ENCODE results near the gene PRPF40A. TPM values are rescaled to one million over a fixed set of nuclear protein-coding genes. Genes with fewer than 3 reads are reported as not detected.

PRPF40A gene
- total and polyA plus RNA-seq, 10 of the 15 experiments (the other 5 are each of a cell fraction or from before 2014, with no cell fraction given) = 97.8 to 197 (median 144) TPM

DNA sequence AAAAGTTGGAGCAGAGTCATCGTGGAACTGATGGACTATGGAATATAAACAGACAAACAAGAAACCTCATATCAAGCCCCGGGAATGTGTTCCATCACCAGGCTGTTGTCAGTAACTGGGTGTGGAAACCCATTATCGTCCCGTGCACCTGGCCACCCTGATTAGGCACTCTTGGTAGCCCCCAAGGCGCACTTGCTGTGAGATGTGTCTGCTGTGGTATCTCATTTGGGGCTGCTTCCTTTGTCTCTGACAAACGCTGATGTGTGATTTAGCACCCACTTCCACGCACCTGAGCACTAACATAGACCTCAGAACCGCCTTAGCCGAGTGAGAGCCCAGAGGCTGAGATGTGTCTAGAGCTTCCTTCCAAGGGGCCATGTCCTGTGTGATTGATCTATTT lies 96.3 kb downstream of the PRPF40A start (continued):
- TF ChIP-seq ZNF274 (IDR thresholded peaks at IDR 0.05; ENCODE audit: insufficient read depth, insufficient read length) (no peak), BCL3 (IDR thresholded peaks at IDR 0.05; ENCODE audit: borderline replicate concordance, insufficient read depth, low read depth, low read length, poor library complexity, severe bottlenecking) (no peak), RAD21 (IDR thresholded peaks at IDR 0.05; ENCODE audit: insufficient read depth, low read depth, low read length) (no peak), EED (IDR thresholded peaks at IDR 0.05; ENCODE audit: low read depth) (no peak), SP1 (IDR thresholded peaks at IDR 0.05; ENCODE audit: low read depth, low read length) (no peak), SMAD1 (IDR thresholded peaks at IDR 0.05; ENCODE audit: low read depth, partially characterized antibody) (no peak)

DNA sequence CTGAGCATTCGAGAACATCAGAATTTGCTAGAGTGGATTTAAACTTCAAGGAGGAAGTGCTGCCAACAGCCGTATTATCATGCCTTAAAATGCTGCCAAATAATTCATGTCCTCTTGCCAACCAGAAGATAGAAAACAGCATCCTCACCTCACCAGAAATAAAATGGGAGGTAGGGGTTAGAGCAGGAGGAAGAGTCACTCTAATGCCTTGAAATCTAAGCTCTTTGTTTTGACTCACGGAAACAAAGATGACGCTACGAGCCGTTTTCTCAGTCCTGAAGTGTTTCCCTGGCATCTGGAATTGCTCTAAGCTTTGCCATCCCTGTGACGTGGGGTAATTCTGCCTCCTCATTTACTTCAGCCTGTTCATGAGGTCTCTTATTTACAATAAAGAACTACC lies 97.1 kb downstream of the PRPF40A start:
- DNase-seq (ENCODE audit: low read depth, low spot score) (no peak), FAIRE-seq (no peak), ATAC-seq (no peak)
- intact Hi-C loops (cut with micrococcal nuclease; ENCODE audit: unreplicated experiment) = no loop called here
- no peaks in the 10 kb centered on the region for H3K4me1 ChIP-seq (ENCODE audit: control insufficient read depth, insufficient read depth, low read length)
- H3K27ac ChIP-seq (ENCODE audit: control insufficient read depth, insufficient read depth) = no peak overlapping the region
- H4K20me1 ChIP-seq (ENCODE audit: control insufficient read depth, insufficient read depth) = no peaks in the 10 kb centered on the region
- H3K27me3 ChIP-seq (replicated peaks in 1 of 2; ENCODE audit: control insufficient read depth in 2 of 2, insufficient read depth in 2 of 2, low read length in 1 of 2) = no peaks in the 10 kb centered on the region
- no TSS peak for BruUV-seq (replicated peaks)
- ChIA-PET RAD21 (ENCODE audit: unreplicated experiment) (no interaction called here), CTCF (interaction anchor here (1.3 to 4.4 kb wide), 2 partner anchors 8 to 15 kb away, joined by 4 to 23 read pairs; no protein-coding TSS in a partner anchor), POLR2A (interaction anchor here (0.6 kb wide), 1 partner anchor 581 kb away, joined by 5 read pairs; no protein-coding TSS in a partner anchor), SMC1A (ENCODE audit: uncharacterized antibody, unreplicated experiment) (interaction anchor here (0.6 to 1.2 kb wide), 3 partner anchors 14 to 433 kb away, joined by 3 to 4 read pairs (median 3); no protein-coding TSS in a partner anchor)
- H3K4me3 ChIP-seq = no peak overlapping the region
- no peaks in the 10 kb centered on the region for H3K79me2 ChIP-seq (ENCODE audit: control insufficient read depth, insufficient read depth, low read length)
- no peaks in the 10 kb centered on the region for H3K36me3 ChIP-seq (ENCODE audit: control insufficient read depth in 2 of 2, insufficient read depth in 2 of 2, low read length in 1 of 2)
- H2AFZ ChIP-seq (ENCODE audit: control insufficient read depth, low read depth, low read length) = no peak overlapping the region
- WGBS (ENCODE audit: insufficient coverage, insufficient replicate concordance, low lambda C conversion rate, missing lambda C conversion rate) = 83% methylated on average over 7 of the region's 7 CpGs
- in situ Hi-C loops (cut with MboI) = no loop called here
- no peak overlapping the region for H3K4me2 ChIP-seq (ENCODE audit: control insufficient read depth, insufficient read depth)
- no peak overlapping the region for H3K9ac ChIP-seq (ENCODE audit: control insufficient read depth, insufficient read depth, low read length)
- H3K9me3 ChIP-seq (replicated peaks; ENCODE audit: control insufficient read depth, insufficient read depth, low read length) = no peaks in the 10 kb centered on the region
- TF ChIP-seq ZNF217 (IDR thresholded peaks at IDR 0.05) (no peak), RAD21 (IDR thresholded peaks at IDR 0.05; ENCODE audit: insufficient read depth, low read depth, low read length) (no peak), KLF5 (IDR thresholded peaks at IDR 0.05; ENCODE audit: partially characterized antibody) (no peak), EGR1 (IDR thresholded peaks at IDR 0.05; ENCODE audit: borderline replicate concordance in 1 of 2, low read depth in 2 of 2, low read length in 2 of 2) (no peak), CHD4 (IDR thresholded peaks at IDR 0.05) (no peak), JUNB (IDR thresholded peaks at IDR 0.05) (no peak), GABPA (IDR thresholded peaks at IDR 0.05; ENCODE audit: low read depth) (no peak), TBL1XR1 (IDR thresholded peaks at IDR 0.05; ENCODE audit: low read depth, low read length) (no peak), GATAD2B (conservative IDR thresholded peaks at IDR 0.05; ENCODE audit: low read depth) (no peak), EP300 (IDR thresholded peaks at IDR 0.05; ENCODE audit: borderline replicate concordance in 1 of 2, control insufficient read depth in 1 of 2, low read depth in 2 of 2, low read length in 2 of 2) (no peak)
- TF ChIP-seq, protein P1, sequence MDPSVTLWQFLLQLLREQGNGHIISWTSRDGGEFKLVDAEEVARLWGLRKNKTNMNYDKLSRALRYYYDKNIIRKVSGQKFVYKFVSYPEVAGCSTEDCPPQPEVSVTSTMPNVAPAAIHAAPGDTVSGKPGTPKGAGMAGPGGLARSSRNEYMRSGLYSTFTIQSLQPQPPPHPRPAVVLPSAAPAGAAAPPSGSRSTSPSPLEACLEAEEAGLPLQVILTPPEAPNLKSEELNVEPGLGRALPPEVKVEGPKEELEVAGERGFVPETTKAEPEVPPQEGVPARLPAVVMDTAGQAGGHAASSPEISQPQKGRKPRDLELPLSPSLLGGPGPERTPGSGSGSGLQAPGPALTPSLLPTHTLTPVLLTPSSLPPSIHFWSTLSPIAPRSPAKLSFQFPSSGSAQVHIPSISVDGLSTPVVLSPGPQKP (IDR thresholded peaks at IDR 0.05; ENCODE audit: low read depth, low read length) = no peak
- TF ChIP-seq, protein P2, sequence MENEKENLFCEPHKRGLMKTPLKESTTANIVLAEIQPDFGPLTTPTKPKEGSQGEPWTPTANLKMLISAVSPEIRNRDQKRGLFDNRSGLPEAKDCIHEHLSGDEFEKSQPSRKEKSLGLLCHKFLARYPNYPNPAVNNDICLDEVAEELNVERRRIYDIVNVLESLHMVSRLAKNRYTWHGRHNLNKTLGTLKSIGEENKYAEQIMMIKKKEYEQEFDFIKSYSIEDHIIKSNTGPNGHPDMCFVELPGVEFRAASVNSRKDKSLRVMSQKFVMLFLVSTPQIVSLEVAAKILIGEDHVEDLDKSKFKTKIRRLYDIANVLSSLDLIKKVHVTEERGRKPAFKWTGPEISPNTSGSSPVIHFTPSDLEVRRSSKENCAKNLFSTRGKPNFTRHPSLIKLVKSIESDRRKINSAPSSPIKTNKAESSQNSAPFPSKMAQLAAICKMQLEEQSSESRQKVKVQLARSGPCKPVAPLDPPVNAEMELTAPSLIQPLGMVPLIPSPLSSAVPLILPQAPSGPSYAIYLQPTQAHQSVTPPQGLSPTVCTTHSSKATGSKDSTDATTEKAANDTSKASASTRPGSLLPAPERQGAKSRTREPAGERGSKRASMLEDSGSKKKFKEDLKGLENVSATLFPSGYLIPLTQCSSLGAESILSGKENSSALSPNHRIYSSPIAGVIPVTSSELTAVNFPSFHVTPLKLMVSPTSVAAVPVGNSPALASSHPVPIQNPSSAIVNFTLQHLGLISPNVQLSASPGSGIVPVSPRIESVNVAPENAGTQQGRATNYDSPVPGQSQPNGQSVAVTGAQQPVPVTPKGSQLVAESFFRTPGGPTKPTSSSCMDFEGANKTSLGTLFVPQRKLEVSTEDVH (IDR thresholded peaks at IDR 0.05; ENCODE audit: low read depth, partially characterized antibody) = no peak

Measured in GM12878 (cell line).